CD14-positive monocyte (primary cell): ENCODE data around the gene GYG2. TPM values are rescaled to one million over a fixed set of nuclear protein-coding genes. Genes with fewer than 3 reads are reported as not detected.
"Not testable (repeated sequence)": the region's sequence is repeated elsewhere in the genome, so short reads cannot be mapped to it uniquely, and the experiment has no call there.

Experiments used
- DNase-seq, 3 donors: peaks; one replicate each; pipeline ENCODE4 v3.0.0-alpha.2; 2011 to 2022
- H2AFZ ChIP-seq: 2 replicates; pipeline ENCODE4 v1.6.0; 2012; ENCODE audit warnings: mild to moderate bottlenecking, low read depth, low read length, inconsistent platforms; ENCODE audit not compliant: insufficient read depth, poor library complexity, severe bottlenecking
- H3K27ac ChIP-seq, 2 donors: 1 replicate in 1 of 2; 2 replicates in 1 of 2; pipeline ENCODE4 v1.5.1; 2012 to 2013; ENCODE audit warnings: low read length in 2 of 2, control low read depth in 1 of 2, inconsistent platforms in 1 of 2, low read depth in 1 of 2, mild to moderate bottlenecking in 1 of 2
- H3K27me3 ChIP-seq, 2 donors: one replicate each; pipeline versions ENCODE4 v1.6.0 to v1.6.1; 2011 to 2013; ENCODE audit warnings: low read length in 2 of 2; ENCODE audit not compliant: control insufficient read depth in 2 of 2, insufficient read depth in 2 of 2
- H3K36me3 ChIP-seq, 2 donors: replicated peaks in 1 of 2; 1 replicate in 1 of 2; 2 replicates in 1 of 2; pipeline versions ENCODE4 v1.5.1 to v1.6.1; 2012 to 2013; ENCODE audit warnings: low read length in 2 of 2, control low read depth in 1 of 2, inconsistent platforms in 1 of 2, mild to moderate bottlenecking in 1 of 2; ENCODE audit not compliant: insufficient read depth in 2 of 2, control insufficient read depth in 1 of 2
- H3K4me1 ChIP-seq, 2 donors: 1 replicate in 1 of 2; 2 replicates in 1 of 2; pipeline versions ENCODE4 v1.5.1 to v1.6.1; 2012 to 2013; ENCODE audit warnings: low read length in 2 of 2, control low read depth in 1 of 2, inconsistent platforms in 1 of 2, mild to moderate bottlenecking in 1 of 2, moderate library complexity in 1 of 2; ENCODE audit not compliant: insufficient read depth in 2 of 2, control insufficient read depth in 1 of 2
- H3K4me2 ChIP-seq: replicated peaks from 2 replicates; pipeline ENCODE3; 2012; ENCODE audit warnings: low read length, moderate library complexity, mild to moderate bottlenecking; ENCODE audit not compliant: poor library complexity, severe bottlenecking; ENCODE audit errors: extremely low read depth
- H3K4me3 ChIP-seq, 3 experiments: fragments of 200-600 bp in 1 of 3; sonication (generic) in 1 of 3; replicated peaks in 1 of 3; 1 replicate in 2 of 3; 2 replicates in 1 of 3; pipeline ENCODE4 v1.5.1; 2011 to 2013; ENCODE audit warnings: low read length in 3 of 3, mild to moderate bottlenecking in 3 of 3, control low read depth in 2 of 3, low read depth in 2 of 3, inconsistent platforms in 1 of 3, moderate library complexity in 1 of 3
- H3K79me2 ChIP-seq: 2 replicates; pipeline ENCODE4 v1.6.0; 2012; ENCODE audit warnings: mild to moderate bottlenecking, control low read depth, inconsistent platforms, low read length, moderate library complexity; ENCODE audit not compliant: insufficient read depth
- H3K9ac ChIP-seq: 2 replicates; pipeline ENCODE4 v1.6.0; 2017; ENCODE audit warnings: low read length, mild to moderate bottlenecking; ENCODE audit not compliant: insufficient read depth, poor library complexity, severe bottlenecking
- H3K9me3 ChIP-seq, 2 donors: replicated peaks in 1 of 2; 1 replicate in 1 of 2; 2 replicates in 1 of 2; pipeline versions ENCODE4 v1.5.1 to v1.6.1; 2012 to 2013; ENCODE audit warnings: low read length in 2 of 2, control low read depth in 1 of 2; ENCODE audit not compliant: control insufficient read depth in 1 of 2, insufficient read depth in 1 of 2
- H4K20me1 ChIP-seq: 2 replicates; pipeline ENCODE4 v1.6.0; 2012; ENCODE audit warnings: mild to moderate bottlenecking, low read length, control low read depth, moderate library complexity; ENCODE audit not compliant: insufficient read depth
- H3K27ac Mint-ChIP-seq, 7 donors: one replicate each; pipeline ENCODE4 v1.8.0; 2020; ENCODE audit warnings: mild to moderate bottlenecking in 7 of 7, mixed read lengths in 7 of 7, moderate library complexity in 6 of 7, inconsistent platforms in 2 of 7
- H3K27me3 Mint-ChIP-seq, 3 donors: one replicate each; pipeline ENCODE4 v1.8.0; 2021 to 2022; ENCODE audit warnings: low read depth in 3 of 3, mild to moderate bottlenecking in 3 of 3, mixed read lengths in 3 of 3, moderate library complexity in 3 of 3, inconsistent platforms in 1 of 3
- H3K36me3 Mint-ChIP-seq, 2 donors: one replicate each; pipeline ENCODE4 v1.8.0; 2020; ENCODE audit warnings: mixed read lengths in 2 of 2, inconsistent platforms in 1 of 2, mild to moderate bottlenecking in 1 of 2
- H3K4me1 Mint-ChIP-seq: one replicate; pipeline ENCODE4 v1.8.0; 2020; ENCODE audit warnings: mild to moderate bottlenecking, mixed read lengths
- H3K4me3 Mint-ChIP-seq, 2 donors: one replicate each; pipeline ENCODE4 v1.8.0; 2020; ENCODE audit warnings: mild to moderate bottlenecking in 2 of 2, mixed read lengths in 2 of 2, moderate library complexity in 1 of 2
- H3K9me3 Mint-ChIP-seq, 7 donors: one replicate each; pipeline ENCODE4 v1.8.0; 2020 to 2022; ENCODE audit warnings: mixed read lengths in 7 of 7, mild to moderate bottlenecking in 6 of 7, moderate library complexity in 6 of 7, inconsistent platforms in 2 of 7
- CTCF ChIP-seq: fragments of 200-600 bp; IDR thresholded peaks from one replicate; pipeline ENCODE4 v1.8.0; 2022; ENCODE audit warnings: antibody characterized with exemption, mild to moderate bottlenecking
- WGBS: methylation state at CpG from one replicate; pipeline ENCODE4 v1.1.5; 2013; ENCODE audit warnings: missing lambda C conversion rate; ENCODE audit not compliant: insufficient coverage; 5-methylcytosine and 5-hydroxymethylcytosine counted together
- intact Hi-C, 2 donors: fragments of 100-400 bp; cut with micrococcal nuclease; formaldehyde crosslinking; loops; one replicate each; pipeline versions ENCODE4 v1.15.0 to v1.15.1; 2023
- polyA plus RNA-seq, 3 donors: library from polyadenylated mRNA; depleted of rRNA in 1 of 3; unstranded in 2 of 3; stranded (reverse) in 1 of 3; fragments of 300-500 nt in 2 of 3; fragments of >200 nt in 1 of 3; fragmentation: Illumina TruSeq in 2 of 3; gene quantifications; 1 replicate in 2 of 3; 2 replicates in 1 of 3; pipeline ENCODE4 v1.2.3, GENCODE V29; 2012 to 2021

GYG2 gene
- polyA plus RNA-seq, 3 donors: not detected

GRCh38 chrX:2804858-2805257, 23.9 kb upstream of the GYG2 start:
- H3K36me3 Mint-ChIP-seq, H3K9me3 ChIP-seq, H3K9ac ChIP-seq, H3K9me3 Mint-ChIP-seq, H3K27me3 ChIP-seq, H3K4me2 ChIP-seq, intact Hi-C loops, H3K4me3 ChIP-seq, H3K4me3 Mint-ChIP-seq, H3K4me1 Mint-ChIP-seq, H3K27ac ChIP-seq, H3K4me1 ChIP-seq, H3K79me2 ChIP-seq, DNase-seq, H4K20me1 ChIP-seq, H3K36me3 ChIP-seq, H2AFZ ChIP-seq: not testable (repeated sequence)
- 100% methylated on average over 1 of the region's 20 CpGs for WGBS
- peak overlapping the region in 1 of 7 donors; percentile 49 for H3K27ac Mint-ChIP-seq
- H3K27me3 Mint-ChIP-seq: peaks cover 3 to 13% (median 5%) of the 10 kb centered on the region in 3 donors

GRCh38 chrX:2811271-2811670, 17.5 kb upstream of the GYG2 start:
- no peak overlapping the region for H3K27ac ChIP-seq
- Mint-ChIP-seq H3K4me1 (no peaks in the 10 kb centered on the region), H3K27me3 (peaks cover 0 to 8% (median 2%) of the 10 kb centered on the region in 3 donors), H3K27ac (no peak overlapping the region), H3K9me3 (no peaks in the 10 kb centered on the region), H3K4me3 (no peak overlapping the region), H3K36me3 (no peaks in the 10 kb centered on the region)
- H4K20me1 ChIP-seq: no peaks in the 10 kb centered on the region
- no peak overlapping the region for H3K4me3 ChIP-seq
- H3K27me3 ChIP-seq: no peaks in the 10 kb centered on the region
- H3K36me3 ChIP-seq: no peaks in the 10 kb centered on the region
- no peak overlapping the region for H3K4me2 ChIP-seq
- no peak overlapping the region for H2AFZ ChIP-seq
- WGBS: 100% methylated on average over 2 of the region's 5 CpGs
- no peaks in the 10 kb centered on the region for H3K79me2 ChIP-seq
- DNase-seq: no peak
- H3K9ac ChIP-seq: no peak overlapping the region
- H3K9me3 ChIP-seq: no peaks in the 10 kb centered on the region
- H3K4me1 ChIP-seq: peaks cover 0 to 3% of the 10 kb centered on the region in 2 donors
- no peak for TF ChIP-seq CTCF
- intact Hi-C loops: no loop called here
